ENCODE data around the gene ZNF346.

DNA sequence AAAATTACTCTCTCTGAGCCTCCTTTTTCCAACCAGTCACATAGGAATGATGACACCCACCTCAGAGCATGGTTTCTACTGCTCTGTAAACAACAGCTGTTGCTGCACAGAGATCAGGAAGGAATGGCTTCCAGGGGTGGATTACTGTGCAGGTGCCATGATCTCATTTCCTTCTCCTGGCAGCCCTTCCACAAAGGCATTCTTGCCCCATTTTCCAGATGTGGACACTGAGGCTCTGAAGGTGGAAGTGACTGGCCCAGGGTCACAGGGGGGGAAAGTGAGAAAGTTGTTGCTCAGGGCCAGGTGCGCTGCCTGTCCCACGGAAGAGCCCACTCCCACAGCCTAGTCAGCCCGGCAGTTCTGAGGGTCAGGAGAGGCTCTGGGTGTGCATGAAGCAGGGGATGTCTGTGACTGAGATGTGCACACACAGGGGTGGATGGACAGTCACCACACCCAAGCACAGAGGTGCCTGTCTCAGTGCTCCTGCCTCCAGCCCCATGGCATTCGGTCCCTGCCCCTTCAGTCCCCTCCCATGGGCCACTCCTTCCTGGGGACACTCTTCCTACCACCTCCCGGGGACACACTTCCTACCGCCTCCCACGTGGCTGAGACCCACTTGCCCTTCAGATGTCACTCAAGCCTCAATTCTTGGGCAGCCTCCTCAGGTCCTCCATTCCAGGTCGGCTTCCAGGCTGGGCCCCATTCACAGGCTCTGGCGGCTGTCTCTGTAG lies 81.2 kb downstream of the ZNF346 start:
- TF ChIP-seq, protein P1, sequence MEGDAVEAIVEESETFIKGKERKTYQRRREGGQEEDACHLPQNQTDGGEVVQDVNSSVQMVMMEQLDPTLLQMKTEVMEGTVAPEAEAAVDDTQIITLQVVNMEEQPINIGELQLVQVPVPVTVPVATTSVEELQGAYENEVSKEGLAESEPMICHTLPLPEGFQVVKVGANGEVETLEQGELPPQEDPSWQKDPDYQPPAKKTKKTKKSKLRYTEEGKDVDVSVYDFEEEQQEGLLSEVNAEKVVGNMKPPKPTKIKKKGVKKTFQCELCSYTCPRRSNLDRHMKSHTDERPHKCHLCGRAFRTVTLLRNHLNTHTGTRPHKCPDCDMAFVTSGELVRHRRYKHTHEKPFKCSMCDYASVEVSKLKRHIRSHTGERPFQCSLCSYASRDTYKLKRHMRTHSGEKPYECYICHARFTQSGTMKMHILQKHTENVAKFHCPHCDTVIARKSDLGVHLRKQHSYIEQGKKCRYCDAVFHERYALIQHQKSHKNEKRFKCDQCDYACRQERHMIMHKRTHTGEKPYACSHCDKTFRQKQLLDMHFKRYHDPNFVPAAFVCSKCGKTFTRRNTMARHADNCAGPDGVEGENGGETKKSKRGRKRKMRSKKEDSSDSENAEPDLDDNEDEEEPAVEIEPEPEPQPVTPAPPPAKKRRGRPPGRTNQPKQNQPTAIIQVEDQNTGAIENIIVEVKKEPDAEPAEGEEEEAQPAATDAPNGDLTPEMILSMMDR (IDR thresholded peaks at IDR 0.05): no peak
- TF ChIP-seq POLR2AphosphoS5 (IDR thresholded peaks at IDR 0.05) (no peak), EP300 (IDR thresholded peaks at IDR 0.05) (no peak), POLR2A (IDR thresholded peaks at IDR 0.05) (no peak)

Measured in suprapubic skin (tissue), 4 donors.